ENCODE results near the gene KPNB1.

The KPNB1 gene

GRCh38 chr17:47733047-47733673 lies 83.4 kb downstream of the KPNB1 start, which contains the start of gene TBX21:
Gene TBX21, plus strand, starts transcription at chr17:47733236. Its CDS starts 219 bp downstream, at chr17:47733455.
- peak; percentile 67 for DNase-seq

DNA sequence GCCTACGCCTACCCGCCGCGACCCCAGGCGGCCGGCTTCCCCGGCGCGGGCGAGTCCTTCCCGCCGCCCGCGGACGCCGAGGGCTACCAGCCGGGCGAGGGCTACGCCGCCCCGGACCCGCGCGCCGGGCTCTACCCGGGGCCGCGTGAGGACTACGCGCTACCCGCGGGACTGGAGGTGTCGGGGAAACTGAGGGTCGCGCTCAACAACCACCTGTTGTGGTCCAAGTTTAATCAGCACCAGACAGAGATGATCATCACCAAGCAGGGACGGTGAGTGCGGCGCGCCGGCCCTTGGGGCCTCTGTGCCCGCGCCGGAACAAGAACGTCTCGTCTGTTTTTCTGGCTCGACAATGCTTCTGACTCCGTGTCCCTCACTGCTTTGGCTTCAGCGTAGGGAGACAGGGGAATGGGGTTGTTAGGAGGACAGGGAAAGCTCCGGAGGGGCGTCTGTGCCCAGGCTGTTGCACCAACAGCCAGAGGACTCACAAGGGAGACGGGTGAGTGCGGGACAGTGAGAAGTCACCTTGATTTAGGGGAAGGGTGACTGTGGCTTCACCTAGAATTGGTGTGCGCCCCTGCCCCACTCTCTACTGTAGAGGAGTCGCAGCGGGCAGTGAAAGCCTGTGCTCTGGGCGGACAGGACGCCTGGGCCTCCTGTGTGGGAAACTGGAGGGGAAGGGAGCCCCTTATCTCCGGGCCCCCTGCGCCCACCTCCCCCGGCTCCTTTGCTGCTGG lies 84.1 kb downstream of the KPNB1 start:
- DNase-seq: no peak

DNA sequence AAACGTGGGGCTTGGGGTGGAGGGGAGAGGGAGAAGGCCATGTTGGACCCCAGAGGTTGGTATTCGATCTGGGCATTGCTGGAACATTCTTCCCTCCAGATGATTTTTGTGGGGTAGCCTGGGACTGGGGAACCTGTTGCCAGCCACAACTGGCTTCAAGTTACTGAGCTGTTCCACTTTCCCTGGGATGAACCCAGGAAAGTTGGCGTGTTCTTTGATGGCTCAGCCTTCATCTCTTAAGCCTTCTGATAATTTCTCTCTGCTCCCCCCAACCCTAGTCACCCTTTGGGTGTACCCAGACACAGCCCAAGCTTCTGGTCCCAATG lies 85.4 kb downstream of the KPNB1 start:
- DNase-seq: no peak

Measured in femur (tissue), 1 donor.